ENCODE data around the gene OSBPL9. TPM values are rescaled to one million over a fixed set of nuclear protein-coding genes. Genes with fewer than 3 reads are reported as not detected.
"Not testable (repeated sequence)": the region's sequence is repeated elsewhere in the genome, so short reads cannot be mapped to it uniquely, and the experiment has no call there.

OSBPL9 gene
- total RNA-seq, 5 donors from 2014 or later (not counting 1 experiment from before 2014, with no cell fraction given): 39.8 to 50.7 (median 43.4) TPM

DNA sequence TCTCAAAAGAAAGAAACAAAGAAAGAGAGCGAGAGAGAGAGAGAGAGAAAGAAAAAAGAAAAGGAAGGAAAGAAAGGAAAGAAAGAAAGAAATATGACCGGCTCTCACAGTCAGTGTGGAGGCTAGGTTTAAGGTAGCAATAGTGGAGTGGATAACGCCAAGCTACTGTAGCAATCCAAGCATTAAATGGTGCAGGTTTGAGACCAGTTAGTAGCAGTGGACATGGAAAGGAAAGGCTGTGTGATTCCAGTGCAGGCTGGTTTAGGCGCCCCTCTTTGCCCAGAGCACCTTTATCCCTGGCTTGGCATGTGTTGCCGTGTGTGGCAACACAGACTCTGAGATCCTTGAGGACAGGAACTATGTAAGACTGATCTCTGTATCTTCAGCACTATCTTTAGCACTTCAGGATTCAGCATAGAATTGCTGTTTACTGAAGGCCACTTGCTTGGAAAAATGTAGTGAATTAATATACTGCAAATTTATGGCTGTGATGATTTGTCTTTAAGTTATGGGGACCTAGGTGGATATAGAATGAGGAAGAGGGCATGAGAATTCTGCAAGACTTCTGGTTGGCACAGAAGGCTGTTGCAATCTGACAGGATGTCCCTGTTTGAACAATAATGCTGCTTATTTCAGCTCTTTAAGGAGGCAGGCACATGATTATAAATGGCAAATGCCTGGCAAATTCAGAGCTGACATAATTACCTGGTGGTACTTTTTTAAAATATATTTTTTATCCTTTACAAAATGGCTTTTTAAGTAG, 10.8 kb upstream of the OSBPL9 start:
- H3K27ac ChIP-seq (ENCODE audit: low read length): no peak overlapping the region
- DNase-seq (no peak), ATAC-seq (replicated peaks in 1 of 4) (no peak)
- Mint-ChIP-seq H3K27ac (no peak overlapping the region), H3K27me3 (peaks cover 4 to 13% of the 10 kb centered on the region in 2 donors), H3K36me3 (no peaks in the 10 kb centered on the region), H3K4me1 (no peaks in the 10 kb centered on the region), H3K9me3 (no peaks in the 10 kb centered on the region), H3K4me3 (no peak overlapping the region)
- 88% methylated on average over 3 of the region's 5 CpGs for WGBS (ENCODE audit: insufficient coverage)
- CTCF ChIA-PET: no interaction called here
- no peak overlapping the region for H3K4me3 ChIP-seq (ENCODE audit: control insufficient read depth in 1 of 2, extremely low read depth in 1 of 2, low read length in 1 of 2)
- POLR2A ChIA-PET: no interaction called here
- no peaks in the 10 kb centered on the region for H3K36me3 ChIP-seq (ENCODE audit: control insufficient read depth in 2 of 2, extremely low read depth in 1 of 2, insufficient read depth in 1 of 2, low read length in 1 of 2)
- H3K9me3 ChIP-seq: no peaks in the 10 kb centered on the region
- H3K27me3 ChIP-seq (replicated peaks in 1 of 2; ENCODE audit: control insufficient read depth in 2 of 2, extremely low read depth in 1 of 2, insufficient read depth in 2 of 2, low read length in 1 of 2): peaks cover 0 to 8% of the 10 kb centered on the region in 2 experiments
- no peaks in the 10 kb centered on the region for H3K4me1 ChIP-seq (ENCODE audit: control insufficient read depth in 1 of 2, extremely low read depth in 1 of 2, insufficient read depth in 2 of 2, low read length in 2 of 2)

DNA sequence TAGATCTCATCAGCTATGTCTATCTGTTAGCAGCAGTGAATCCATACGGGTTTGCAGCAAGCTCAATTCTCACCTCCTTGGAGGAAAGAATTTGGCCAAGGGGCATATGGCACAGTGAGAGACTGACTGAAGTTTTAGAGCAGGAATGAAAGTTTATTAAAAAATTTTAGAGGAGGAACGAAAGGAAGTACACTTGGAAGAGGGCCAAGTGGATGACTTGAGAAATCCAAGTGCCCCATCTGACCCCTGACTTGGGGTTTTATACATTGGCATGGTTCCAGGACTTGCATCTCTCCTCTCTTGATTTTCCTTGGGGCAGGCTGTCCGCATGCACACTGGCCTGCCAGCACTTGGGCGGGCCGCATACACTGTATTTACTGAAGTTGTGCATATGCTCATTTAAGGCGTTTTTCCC, 9.2 kb upstream of the OSBPL9 start:
- Mint-ChIP-seq H3K36me3 (no peaks in the 10 kb centered on the region), H3K4me1 (no peaks in the 10 kb centered on the region), H3K9me3 (no peaks in the 10 kb centered on the region), H3K4me3 (no peak overlapping the region), H3K27ac (no peak overlapping the region), H3K27me3 (peaks cover 4 to 14% of the 10 kb centered on the region in 2 donors)
- Histone ChIP-seq H3K4me1 (ENCODE audit: control insufficient read depth in 1 of 2, extremely low read depth in 1 of 2, insufficient read depth in 2 of 2, low read length in 2 of 2) (no peaks in the 10 kb centered on the region), H3K27me3 (replicated peaks in 1 of 2; ENCODE audit: control insufficient read depth in 2 of 2, extremely low read depth in 1 of 2, insufficient read depth in 2 of 2, low read length in 1 of 2) (peaks cover 0 to 5% of the 10 kb centered on the region in 2 experiments), H3K27ac (ENCODE audit: low read length) (no peak overlapping the region), H3K4me3 (ENCODE audit: control insufficient read depth in 1 of 2, extremely low read depth in 1 of 2, low read length in 1 of 2) (no peak overlapping the region), H3K9me3 (no peaks in the 10 kb centered on the region), H3K36me3 (ENCODE audit: control insufficient read depth in 2 of 2, extremely low read depth in 1 of 2, insufficient read depth in 1 of 2, low read length in 1 of 2) (no peaks in the 10 kb centered on the region)
- POLR2A ChIA-PET: interaction anchor here in 1 of 2 donors (0.6 kb wide), 2 partner anchors 22 to 1414 kb away, joined by 5 to 10 read pairs; no protein-coding TSS in a partner anchor
- ATAC-seq (replicated peaks in 1 of 4): no peak
- WGBS (ENCODE audit: insufficient coverage): 38% methylated on average over 1 of the region's 6 CpGs
- DNase-seq: no peak
- CTCF ChIA-PET: no interaction called here

DNA sequence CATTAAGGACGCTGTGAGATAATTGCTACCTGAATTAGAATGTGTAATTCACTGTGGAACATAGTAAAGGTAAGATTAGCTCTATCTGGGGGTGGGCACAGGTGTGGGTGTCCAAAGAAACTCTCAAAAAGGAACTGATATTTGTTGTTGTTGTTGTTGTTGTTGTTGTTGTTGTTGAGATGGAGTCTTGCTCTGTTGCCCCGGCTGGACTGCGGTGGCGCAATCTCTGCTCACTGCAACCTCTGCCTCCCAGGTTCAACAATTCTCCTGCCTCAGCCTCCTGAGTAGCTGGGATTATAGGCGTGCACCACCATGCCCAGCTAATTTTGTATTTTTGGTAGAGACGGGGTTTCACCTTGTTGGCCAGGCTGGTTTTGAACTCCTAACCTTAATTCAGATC, 6.8 kb upstream of the OSBPL9 start:
- H3K27ac Mint-ChIP-seq; H3K36me3 ChIP-seq (ENCODE audit: control insufficient read depth in 2 of 2, extremely low read depth in 1 of 2, insufficient read depth in 1 of 2, low read length in 1 of 2); ATAC-seq (replicated peaks in 1 of 4); H3K9me3 ChIP-seq; H3K4me1 Mint-ChIP-seq; H3K27me3 ChIP-seq (replicated peaks in 1 of 2; ENCODE audit: control insufficient read depth in 2 of 2, extremely low read depth in 1 of 2, insufficient read depth in 2 of 2, low read length in 1 of 2); H3K9me3 Mint-ChIP-seq; H3K4me3 ChIP-seq (ENCODE audit: control insufficient read depth in 1 of 2, extremely low read depth in 1 of 2, low read length in 1 of 2); H3K4me1 ChIP-seq (ENCODE audit: control insufficient read depth in 1 of 2, extremely low read depth in 1 of 2, insufficient read depth in 2 of 2, low read length in 2 of 2); DNase-seq; H3K4me3 Mint-ChIP-seq; H3K27ac ChIP-seq (ENCODE audit: low read length); H3K36me3 Mint-ChIP-seq: not testable (repeated sequence)
- WGBS (ENCODE audit: insufficient coverage): no CpG with 5 or more reads among the region's 6 CpGs
- ChIA-PET POLR2A (interaction anchor here in 1 of 2 donors (0.7 kb wide), 1 partner anchor 36 kb away, joined by 6 read pairs; no protein-coding TSS in a partner anchor), CTCF (interaction anchor here in 1 of 2 donors (0.5 kb wide), 1 partner anchor 46 kb away, joined by 5 read pairs; no protein-coding TSS in a partner anchor)
- H3K27me3 Mint-ChIP-seq: peaks cover 4 to 14% of the 10 kb centered on the region in 2 donors

DNA sequence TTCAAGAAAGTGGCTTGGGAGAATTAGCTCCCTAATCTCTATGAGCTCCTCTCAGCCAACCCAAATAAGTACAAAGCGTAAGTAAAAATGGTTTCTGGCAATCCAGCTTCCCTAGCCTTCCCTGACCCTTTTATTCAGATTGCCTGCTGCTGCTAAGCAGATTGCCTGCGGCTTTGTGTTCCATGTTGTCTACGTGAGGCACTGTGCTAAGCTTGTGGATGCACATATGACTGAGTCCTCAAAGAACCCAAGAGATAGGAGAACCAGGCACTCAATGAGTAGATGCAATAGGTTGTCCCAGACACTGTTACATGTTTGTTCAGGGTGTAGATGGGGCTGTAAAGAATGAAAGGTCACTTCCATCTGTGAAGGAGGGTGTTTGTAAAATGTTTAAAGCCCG, 6.3 kb upstream of the OSBPL9 start:
- Histone ChIP-seq H3K4me3 (ENCODE audit: control insufficient read depth in 1 of 2, extremely low read depth in 1 of 2, low read length in 1 of 2) (no peak overlapping the region), H3K36me3 (ENCODE audit: control insufficient read depth in 2 of 2, extremely low read depth in 1 of 2, insufficient read depth in 1 of 2, low read length in 1 of 2) (no peaks in the 10 kb centered on the region), H3K27ac (ENCODE audit: low read length) (no peak overlapping the region), H3K4me1 (ENCODE audit: control insufficient read depth in 1 of 2, extremely low read depth in 1 of 2, insufficient read depth in 2 of 2, low read length in 2 of 2) (no peaks in the 10 kb centered on the region), H3K9me3 (no peaks in the 10 kb centered on the region), H3K27me3 (replicated peaks in 1 of 2; ENCODE audit: control insufficient read depth in 2 of 2, extremely low read depth in 1 of 2, insufficient read depth in 2 of 2, low read length in 1 of 2) (peaks cover 0 to 5% of the 10 kb centered on the region in 2 experiments)
- Mint-ChIP-seq H3K36me3 (no peaks in the 10 kb centered on the region), H3K27me3 (peaks cover 4 to 14% of the 10 kb centered on the region in 2 donors), H3K27ac (no peak overlapping the region), H3K9me3 (no peaks in the 10 kb centered on the region), H3K4me3 (no peak overlapping the region), H3K4me1 (peaks cover 0 to 5% (median 4%) of the 10 kb centered on the region in 3 donors)
- 100% methylated on average over 1 of the region's 4 CpGs for WGBS (ENCODE audit: insufficient coverage)
- ChIA-PET CTCF (interaction anchor here (0.5 to 0.6 kb wide), 2 partner anchors 37 to 47 kb away, joined by 3 to 5 read pairs; no protein-coding TSS in a partner anchor), POLR2A (no interaction called here)
- no peak for ATAC-seq (replicated peaks in 1 of 4)
- no peak for DNase-seq

DNA sequence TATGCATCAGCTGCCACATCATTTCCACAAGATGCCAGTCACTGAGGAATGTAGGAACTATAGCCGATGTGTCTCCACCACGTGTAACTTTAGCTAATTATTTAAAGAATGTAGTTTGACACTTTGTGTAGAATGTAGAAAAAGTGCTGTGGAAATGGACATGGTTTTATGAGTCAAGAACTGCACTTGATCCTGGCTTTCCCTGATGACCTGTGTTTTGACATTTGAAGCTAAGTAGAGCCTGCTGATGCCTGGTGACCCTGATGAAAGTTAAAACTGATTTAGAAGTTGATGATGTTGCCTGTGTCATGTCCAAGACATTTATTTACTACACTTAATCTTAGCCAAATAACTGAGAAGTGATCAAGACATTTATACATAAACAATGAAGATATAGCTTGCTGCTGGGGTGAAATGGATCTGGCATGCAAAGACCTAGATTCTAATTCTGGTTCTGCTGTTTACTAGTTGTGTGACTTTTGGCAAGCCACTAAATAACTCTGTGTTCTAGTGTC, 4.4 kb upstream of the OSBPL9 start:
- ChIA-PET POLR2A (no interaction called here), CTCF (interaction anchor here in 1 of 2 donors (0.6 kb wide), 1 partner anchor 9 kb away, joined by 3 read pairs; no protein-coding TSS in a partner anchor)
- Mint-ChIP-seq H3K27ac (no peak overlapping the region), H3K4me1 (peaks cover 11 to 20% (median 15%) of the 10 kb centered on the region in 3 donors), H3K9me3 (no peaks in the 10 kb centered on the region), H3K36me3 (no peaks in the 10 kb centered on the region), H3K27me3 (peaks cover 4 to 14% of the 10 kb centered on the region in 2 donors), H3K4me3 (no peak overlapping the region)
- H3K4me1 ChIP-seq (ENCODE audit: control insufficient read depth in 1 of 2, extremely low read depth in 1 of 2, insufficient read depth in 2 of 2, low read length in 2 of 2): peaks cover 5 to 8% of the 10 kb centered on the region in 2 experiments
- no peaks in the 10 kb centered on the region for H3K9me3 ChIP-seq
- WGBS (ENCODE audit: insufficient coverage): no CpG with 5 or more reads among the region's 2 CpGs
- no peak overlapping the region for H3K4me3 ChIP-seq (ENCODE audit: control insufficient read depth in 1 of 2, extremely low read depth in 1 of 2, low read length in 1 of 2)
- no peaks in the 10 kb centered on the region for H3K36me3 ChIP-seq (ENCODE audit: control insufficient read depth in 2 of 2, extremely low read depth in 1 of 2, insufficient read depth in 1 of 2, low read length in 1 of 2)
- peaks cover 0 to 5% of the 10 kb centered on the region in 2 experiments for H3K27me3 ChIP-seq (replicated peaks in 1 of 2; ENCODE audit: control insufficient read depth in 2 of 2, extremely low read depth in 1 of 2, insufficient read depth in 2 of 2, low read length in 1 of 2)
- H3K27ac ChIP-seq (ENCODE audit: low read length): no peak overlapping the region
- DNase-seq (no peak), ATAC-seq (replicated peaks in 1 of 4) (no peak)

DNA sequence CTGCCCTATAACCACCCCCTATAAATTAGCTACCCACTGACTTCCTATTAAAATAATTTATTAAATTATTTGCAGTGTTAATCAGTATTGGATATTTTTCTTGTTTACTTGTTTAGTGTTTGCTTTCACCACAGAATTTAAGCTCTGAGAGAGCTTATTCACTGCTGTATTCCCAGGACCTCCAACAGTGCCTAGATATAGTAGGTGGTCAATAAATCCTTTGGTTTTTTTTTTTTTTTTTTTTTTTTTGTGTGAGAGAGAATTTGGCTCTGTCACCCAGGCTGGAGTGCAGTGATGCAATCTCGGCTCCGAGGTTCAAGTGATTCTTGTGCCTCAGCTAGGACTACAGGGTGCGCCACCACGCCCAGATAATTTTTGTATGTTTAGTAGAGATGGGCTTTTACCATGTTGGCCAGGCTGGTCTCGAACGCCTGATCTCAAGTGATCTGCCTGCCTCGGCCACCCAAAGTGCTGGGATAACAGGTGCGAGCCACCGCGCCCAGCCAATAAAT, 1.1 kb upstream of the OSBPL9 start:
- H3K27me3 Mint-ChIP-seq: peaks cover 0 to 4% of the 10 kb centered on the region in 2 donors
- WGBS (ENCODE audit: insufficient coverage): 98% methylated on average over 10 of the region's 10 CpGs
- ATAC-seq (replicated peaks in 1 of 4): no peak
- peaks cover 38 to 52% (median 41%) of the 10 kb centered on the region in 3 donors for H3K4me1 Mint-ChIP-seq
- no peak for DNase-seq
- ChIA-PET POLR2A (interaction anchor here in 1 of 2 donors (0.6 kb wide), 1 partner anchor 101 kb away, joined by 3 read pairs; no protein-coding TSS in a partner anchor), CTCF (no interaction called here)
- Histone ChIP-seq H3K4me3 (ENCODE audit: control insufficient read depth in 1 of 2, extremely low read depth in 1 of 2, low read length in 1 of 2) (no peak overlapping the region), H3K4me1 (ENCODE audit: control insufficient read depth in 1 of 2, extremely low read depth in 1 of 2, insufficient read depth in 2 of 2, low read length in 2 of 2) (peaks cover 9 to 15% of the 10 kb centered on the region in 2 experiments), H3K27me3 (replicated peaks in 1 of 2; ENCODE audit: control insufficient read depth in 2 of 2, extremely low read depth in 1 of 2, insufficient read depth in 2 of 2, low read length in 1 of 2) (no peaks in the 10 kb centered on the region), H3K9me3 (no peaks in the 10 kb centered on the region), H3K36me3 (ENCODE audit: control insufficient read depth in 2 of 2, extremely low read depth in 1 of 2, insufficient read depth in 1 of 2, low read length in 1 of 2) (no peaks in the 10 kb centered on the region), H3K27ac (ENCODE audit: low read length) (no peak overlapping the region)
- H3K36me3 Mint-ChIP-seq: peaks cover 4% of the 10 kb centered on the region
- no peaks in the 10 kb centered on the region for H3K9me3 Mint-ChIP-seq
- no peak overlapping the region for H3K27ac Mint-ChIP-seq
- H3K4me3 Mint-ChIP-seq: peak overlapping the region in 2 of 3 donors; percentile 14 to 98
